ENCODE data around the gene ALKBH1. TPM values are rescaled to one million over a fixed set of nuclear protein-coding genes. Genes with fewer than 3 reads are reported as not detected.
"Not testable (repeated sequence)": the region's sequence is repeated elsewhere in the genome, so short reads cannot be mapped to it uniquely, and the experiment has no call there.

The ALKBH1 gene
- total RNA-seq, 1 donor from 2014 or later = 10.0 TPM

DNA sequence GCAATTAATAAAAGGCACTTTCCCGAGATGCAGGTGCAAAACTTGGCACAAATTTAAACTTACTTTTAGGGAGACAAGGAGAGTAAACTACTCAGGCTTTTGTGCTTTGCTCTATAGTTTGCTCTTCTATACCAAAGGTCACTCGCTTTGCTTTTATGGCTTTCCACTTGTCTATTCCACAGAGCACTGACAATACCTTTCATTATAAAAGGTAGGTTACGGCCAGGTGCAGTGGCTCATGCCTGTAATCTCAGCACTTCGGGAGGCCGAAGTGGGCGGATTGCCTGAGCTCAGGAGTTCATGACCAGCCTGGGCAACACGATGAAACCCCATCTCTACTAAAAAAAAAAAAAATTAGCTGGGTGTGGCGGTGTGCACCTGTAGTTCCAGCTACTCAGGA is 32.9 kb downstream of the ALKBH1 start:
- no peak for DNase-seq (ENCODE audit: low read depth)

DNA sequence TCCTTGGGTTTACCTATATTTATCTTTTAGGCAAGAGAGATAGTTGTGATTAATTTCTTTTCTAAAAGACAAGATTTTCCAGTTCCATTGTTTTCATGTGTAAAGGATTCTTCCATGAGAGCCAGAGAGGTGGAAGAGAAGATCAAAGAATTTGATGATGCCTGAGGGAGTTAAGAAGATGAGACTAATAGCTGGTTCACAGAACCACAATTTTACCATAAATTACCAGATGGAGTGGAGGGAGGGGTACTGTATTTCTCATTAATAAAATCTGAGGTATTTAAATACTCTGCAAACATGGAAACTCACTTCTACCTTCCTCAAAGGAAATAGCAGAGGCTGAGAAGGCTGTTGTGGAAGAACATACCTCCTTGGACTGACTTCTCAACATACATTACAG is 34.6 kb downstream of the ALKBH1 start:
- DNase-seq (ENCODE audit: low read depth) = no peak

DNA sequence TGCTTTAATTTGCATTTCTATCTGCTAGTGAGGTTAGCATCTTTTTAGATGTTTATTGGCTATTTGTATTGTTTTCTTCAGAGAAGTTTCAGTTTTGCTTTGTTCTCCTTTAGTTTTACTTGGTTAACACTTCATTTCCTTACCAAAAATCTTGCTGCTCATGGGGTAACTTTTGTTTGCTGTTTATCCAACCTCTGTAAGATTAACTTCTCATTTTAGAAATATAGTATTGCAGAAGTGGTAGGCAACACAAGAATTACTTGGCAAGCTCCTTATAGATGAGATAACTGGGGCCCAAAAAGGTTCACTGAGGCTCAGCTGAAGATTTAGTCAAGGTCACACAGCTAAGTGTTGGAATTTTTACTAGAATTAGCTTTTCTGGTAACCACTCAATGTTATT is 40.5 kb downstream of the ALKBH1 start:
- DNase-seq (ENCODE audit: low read depth) = no peak

DNA sequence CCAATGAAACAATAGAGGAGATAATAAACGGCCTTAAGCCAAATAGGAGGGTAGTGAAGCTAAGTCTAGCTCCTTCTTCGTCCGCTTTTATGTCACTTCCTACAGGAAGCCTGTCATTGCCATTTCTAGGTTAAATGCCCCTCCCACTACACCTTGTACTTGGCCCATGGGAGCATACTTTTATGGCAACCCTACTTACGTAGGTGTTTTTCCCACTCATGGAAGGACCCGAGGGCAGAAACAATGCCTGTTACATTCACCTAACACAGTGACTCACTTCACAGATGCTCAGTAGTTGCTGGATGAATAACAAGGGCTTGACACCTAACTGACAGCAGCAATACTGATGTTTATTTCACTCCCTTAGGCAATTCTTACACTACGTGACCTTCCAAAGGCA is 44.5 kb downstream of the ALKBH1 start:
- DNase-seq (ENCODE audit: low read depth) = peak; percentile 92

DNA sequence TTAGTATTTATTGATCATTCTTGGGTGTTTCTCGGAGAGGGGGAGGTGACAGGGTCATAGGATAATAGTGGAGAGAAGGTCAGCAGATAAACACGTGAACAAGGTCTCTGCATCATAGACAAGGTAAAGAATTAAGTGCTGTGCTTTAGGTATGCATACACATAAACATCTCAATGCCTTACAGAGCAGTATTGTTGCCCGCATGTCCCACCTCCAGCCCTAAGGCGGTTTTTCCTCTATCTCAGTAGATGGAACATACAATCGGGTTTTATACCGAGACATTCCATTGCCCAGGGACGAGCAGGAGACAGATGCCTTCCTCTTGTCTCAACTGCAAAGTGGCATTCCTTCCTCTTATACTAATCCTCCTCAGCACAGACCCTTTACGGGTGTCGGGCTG is 46.3 kb downstream of the ALKBH1 start:
- not testable (repeated sequence) for DNase-seq (ENCODE audit: low read depth)

DNA sequence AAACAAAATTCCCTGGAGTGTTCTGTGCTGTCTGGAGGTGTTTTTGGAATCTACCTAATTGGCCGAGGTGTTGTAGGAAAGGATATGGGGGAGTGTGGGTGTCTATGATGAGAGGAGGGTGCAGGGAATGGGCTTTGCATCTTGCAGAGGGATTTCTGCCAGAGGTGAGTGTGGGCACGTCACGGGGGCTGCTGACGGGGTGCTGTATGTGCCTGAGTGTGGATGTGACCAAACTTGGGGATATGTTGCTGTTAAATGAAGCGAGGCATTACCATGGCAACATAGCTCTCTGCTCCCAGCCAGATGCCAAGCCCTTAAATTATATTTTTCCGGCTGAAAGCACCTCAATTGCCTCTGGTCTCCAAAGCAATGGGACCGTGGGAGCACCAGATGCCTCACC is 47.1 kb downstream of the ALKBH1 start:
- peak; percentile 76 for DNase-seq (ENCODE audit: low read depth)

DNA sequence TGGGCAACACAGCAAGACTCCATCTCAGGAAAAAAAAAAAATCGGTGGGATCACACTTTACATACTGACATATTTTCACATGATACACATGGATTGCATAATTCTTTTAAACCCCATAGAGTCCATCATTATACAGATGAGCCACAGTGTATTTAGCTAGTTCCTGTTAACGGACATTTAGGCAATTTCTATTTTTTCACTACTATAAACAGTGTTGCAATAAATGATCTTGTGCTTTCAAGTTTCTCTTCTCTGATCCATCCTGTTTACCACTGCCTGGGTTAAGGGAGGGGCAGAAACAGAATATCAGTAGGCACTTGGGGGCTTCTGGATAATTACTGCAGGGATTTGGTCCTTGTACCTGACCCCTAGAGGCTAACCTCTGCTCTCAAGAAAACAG is 48.0 kb downstream of the ALKBH1 start:
- no peak for DNase-seq (ENCODE audit: low read depth)

DNA sequence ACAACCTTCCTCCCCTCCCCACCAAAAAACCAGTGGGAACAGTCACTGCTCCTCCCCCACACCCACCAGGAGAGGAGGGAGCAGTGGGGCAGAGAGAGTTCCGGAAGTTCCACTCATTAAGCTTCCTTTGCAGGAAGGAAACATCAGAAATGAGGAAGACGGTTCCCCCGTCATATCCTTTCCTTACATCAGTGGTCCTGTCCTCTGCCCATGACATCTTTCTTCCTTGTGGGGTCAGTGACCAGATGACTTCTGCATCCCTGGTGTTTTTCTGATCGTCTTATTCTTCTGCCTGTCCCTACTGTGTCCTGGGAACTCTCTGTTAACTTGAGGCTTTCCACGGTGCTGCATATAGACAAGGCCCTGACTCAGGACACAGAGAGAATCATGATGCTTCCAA is 50.5 kb downstream of the ALKBH1 start:
- no peak for DNase-seq (ENCODE audit: low read depth)

DNA sequence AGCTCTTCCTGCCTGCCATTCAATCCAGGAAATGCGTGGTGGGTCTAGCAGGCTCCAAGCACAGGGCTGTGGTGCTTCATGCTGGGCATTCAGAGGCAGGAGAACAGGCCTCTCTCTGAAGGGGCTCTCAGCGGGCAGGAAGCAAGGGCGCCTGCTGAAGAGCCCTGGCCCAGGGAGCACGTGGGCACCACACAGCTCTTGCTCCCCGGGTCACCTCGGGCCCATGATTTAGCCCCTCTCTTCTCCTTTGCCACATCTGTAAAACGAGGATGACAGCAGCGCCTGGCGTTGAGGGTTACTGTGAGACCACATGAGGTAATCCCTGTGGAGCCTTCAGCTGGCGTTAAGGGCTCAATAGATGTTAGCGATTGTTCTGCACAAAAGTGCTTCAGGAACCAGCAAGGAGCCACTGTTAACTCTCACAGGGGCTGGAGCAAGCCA is 53.8 kb downstream of the ALKBH1 start:
- DNase-seq (ENCODE audit: low read depth) = no peak

DNA sequence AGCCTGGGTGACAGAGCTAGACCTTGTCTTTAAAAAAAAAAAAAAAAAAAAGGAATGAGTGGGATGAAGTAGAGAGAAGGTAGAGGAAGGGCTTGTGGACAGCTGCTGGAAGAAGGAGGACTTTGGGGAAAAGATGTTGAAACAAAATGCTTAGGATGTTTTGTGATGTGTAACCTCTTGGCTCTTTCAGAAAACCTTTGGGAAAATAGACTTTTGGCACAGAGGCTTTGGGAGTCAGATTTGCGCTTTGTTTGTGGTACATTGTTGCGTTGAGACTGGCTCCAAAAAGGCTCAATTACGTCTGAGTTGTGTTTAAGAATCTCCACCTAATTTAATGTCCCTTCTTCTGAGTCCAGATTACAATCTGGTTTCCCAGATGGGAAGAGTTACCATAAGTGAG is 58.5 kb downstream of the ALKBH1 start:
- DNase-seq (ENCODE audit: low read depth) = no peak

DNA sequence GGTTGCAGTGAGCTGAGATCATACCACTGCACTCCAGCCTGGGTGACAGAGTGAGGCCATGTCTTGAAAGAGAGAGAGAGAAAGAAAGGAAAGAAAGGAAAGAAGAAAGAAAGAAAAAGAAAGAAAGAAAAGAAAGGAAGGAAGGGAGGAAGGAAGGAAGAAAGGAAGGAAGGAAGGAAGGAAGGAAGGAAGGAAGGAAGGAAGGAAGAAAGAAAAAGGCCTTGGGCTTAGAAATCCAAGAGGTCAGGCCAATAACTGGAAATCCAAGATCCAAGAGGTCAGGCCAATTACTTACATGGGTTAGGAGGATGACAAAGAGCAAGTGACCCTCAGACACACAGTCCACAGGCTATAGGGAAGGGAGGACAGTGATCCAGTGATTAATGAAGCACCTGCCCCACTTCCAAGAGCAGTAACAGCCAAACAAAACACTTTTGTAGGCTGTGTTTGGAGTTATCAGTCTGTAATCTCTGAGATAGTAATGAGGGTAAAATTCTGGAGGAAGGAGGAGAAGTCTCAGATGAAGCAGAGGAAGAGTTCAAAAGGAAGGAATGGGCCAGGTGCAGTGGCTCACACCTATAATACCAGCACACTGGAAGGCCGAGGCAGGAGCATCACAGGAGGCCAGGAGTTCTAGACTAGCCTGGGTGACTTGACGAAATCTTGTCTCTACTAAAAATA is 59.2 kb downstream of the ALKBH1 start:
- DNase-seq (ENCODE audit: low read depth) = no peak

DNA sequence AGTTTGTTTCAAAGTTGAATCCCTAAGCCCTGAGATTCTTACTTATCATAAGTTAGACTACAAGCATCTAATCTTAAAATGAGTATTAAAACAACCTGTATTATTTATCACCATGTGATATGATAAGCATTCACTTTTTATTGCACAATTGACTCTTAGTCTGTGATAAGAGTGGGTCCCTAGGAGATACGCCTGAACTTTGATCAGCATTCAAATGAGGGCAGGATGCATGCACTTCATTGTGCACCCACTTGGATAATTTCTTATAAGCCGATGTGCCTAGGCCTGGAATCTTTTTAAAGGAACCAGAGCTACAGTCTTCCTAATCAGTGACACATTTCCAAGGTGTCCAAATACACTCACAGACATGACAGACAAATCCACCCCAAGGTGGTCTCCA is 60.0 kb downstream of the ALKBH1 start:
- no peak for DNase-seq (ENCODE audit: low read depth)

DNA sequence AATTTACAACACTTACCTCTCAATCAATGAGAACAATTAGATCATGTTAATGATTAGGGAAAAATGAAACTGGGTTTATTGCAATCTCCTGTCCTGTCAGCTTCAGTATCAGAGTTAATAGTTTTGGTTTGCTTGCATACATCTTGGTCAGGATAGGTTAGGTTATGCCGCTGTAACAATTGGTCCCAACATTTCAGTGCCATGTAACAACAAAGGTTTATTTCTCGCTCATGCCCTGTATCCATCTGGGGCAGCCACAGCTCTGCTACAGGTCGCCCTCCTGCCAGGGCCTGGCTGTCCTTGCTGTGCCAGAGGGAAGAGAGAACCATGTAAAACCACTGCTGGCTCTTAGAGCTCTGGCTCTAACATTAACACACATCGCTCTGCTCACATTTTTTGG is 60.9 kb downstream of the ALKBH1 start:
- DNase-seq (ENCODE audit: low read depth) = no peak

DNA sequence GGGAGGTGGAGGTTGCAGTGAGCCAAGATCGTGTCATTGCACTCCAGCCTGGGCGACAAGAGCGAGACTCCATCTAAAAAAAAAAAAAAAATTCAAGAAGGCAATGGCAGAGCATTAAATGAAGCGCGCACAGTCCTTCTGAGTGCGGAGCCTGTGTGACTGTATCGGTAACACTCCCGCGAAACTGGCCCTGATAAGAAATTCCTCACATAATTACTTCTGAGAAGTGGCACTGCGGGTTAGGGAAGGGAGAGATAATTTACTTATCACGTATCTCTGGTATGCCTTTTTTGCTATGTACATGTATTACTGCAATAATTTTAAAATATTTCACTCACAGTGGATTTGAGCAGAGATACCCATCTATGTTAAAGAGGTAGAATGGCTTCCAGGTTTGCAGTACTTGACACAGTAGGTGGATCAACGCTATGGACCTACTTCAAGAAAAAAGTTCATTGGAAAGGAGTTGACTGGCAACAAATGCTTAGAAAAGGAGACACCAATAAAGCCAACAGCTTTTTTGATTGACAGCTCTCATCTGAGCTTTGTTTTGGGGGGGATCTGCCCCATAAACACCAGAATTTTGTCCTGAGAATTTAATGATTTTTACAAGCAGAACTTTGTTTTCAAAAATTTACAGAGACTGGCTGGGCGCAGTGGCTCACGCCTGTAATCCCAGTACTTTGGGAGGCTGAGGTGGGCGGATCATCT is 62.1 kb downstream of the ALKBH1 start:
- DNase-seq (ENCODE audit: low read depth) = no peak

DNA sequence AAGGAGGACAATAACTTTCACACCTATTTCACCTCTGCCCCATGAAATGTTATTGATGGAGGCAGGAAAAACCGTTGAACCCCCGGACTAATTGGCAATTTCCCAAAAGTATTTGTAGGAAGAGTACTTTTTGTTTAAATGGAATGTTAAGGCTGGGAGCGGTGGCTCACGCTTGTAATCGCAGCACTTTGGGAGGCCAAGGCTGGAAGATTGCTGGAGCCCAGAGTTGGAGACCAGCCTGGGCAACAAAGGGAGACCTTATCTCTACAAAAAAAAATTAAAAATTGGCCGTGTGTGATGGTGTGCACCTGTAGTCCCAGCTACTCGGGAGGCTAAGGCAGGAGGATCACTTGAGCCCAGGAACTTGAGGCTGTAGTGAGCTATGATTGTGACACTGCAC is 65.4 kb downstream of the ALKBH1 start:
- DNase-seq (ENCODE audit: low read depth) = no peak

DNA sequence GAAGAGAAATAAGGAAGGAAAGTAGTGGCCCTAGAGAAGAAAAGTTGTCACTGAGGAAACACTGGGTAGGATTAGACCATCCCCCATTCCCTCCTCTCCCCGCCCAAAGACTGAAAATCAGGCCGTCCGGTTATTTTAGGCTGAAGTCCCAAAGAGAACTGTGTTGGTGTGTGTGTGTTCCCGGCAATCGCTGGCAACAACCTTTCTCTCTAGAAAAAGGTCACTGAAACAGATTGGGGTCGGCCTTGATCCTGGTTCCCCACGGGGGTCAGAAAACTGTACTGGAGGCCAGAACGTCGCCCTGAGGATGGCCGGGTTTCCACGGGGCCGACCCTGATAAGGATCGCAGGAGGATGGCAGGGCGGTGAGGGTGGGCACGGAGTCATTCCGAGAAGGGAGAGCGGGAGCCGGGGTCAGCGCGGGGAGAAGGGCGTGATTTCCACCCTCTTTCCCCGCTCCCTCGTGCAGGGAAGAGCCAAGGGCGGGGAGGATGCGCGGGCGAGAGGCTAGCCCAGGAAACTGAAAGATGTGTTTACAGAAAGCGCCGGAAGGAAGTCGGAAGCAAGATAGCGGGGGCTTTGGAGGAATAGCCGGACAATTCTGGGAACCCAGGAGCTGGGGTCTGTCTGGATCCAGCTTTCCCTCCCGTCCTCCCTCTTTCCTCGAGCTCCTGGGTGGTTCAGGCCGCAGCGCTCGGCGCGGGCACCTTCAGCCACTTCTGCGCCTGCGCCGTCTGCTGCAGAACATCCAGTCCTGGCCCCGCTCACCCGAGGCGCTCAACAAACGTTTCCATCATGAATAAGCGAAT is 66.1 kb downstream of the ALKBH1 start:
- DNase-seq (ENCODE audit: low read depth) = peak; percentile 29

DNA sequence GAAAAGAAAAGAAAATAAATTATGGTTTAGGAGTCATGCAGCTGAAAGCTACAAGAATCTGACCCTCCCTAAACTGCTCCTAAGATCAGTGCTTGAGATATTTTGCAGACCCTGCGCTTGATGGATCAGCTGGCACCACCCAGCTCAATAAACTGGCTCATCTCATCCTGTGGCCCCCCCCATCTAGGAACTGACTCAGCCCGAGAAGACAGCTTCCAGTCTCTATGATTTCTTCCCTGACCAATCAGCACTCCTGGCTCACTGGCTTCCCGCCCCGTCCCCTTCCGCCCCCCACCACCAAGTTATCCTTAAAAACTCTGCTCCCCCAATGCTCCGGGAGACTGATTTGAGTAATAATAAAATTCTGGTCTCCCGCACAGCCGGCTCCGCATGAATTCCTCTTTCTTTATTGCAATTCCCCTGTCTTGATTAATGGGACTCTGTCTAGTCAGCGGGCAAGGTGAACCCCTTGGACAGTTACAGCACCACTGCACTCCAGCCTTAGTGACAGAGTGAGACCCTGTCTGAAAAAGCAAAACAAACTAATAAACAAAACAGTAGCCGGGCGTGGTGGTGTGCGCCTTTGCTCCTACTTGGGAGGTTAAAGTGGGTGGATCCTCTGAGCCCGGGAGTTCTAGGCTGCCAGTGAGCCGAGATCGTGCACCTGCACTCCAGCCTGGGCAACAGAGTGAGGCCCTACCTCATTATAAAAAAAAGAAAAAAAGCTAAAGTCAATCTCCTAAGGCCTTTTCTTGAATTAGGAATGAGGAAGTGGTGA is 66.9 kb downstream of the ALKBH1 start:
- peak; percentile 23 for DNase-seq (ENCODE audit: low read depth)

DNA sequence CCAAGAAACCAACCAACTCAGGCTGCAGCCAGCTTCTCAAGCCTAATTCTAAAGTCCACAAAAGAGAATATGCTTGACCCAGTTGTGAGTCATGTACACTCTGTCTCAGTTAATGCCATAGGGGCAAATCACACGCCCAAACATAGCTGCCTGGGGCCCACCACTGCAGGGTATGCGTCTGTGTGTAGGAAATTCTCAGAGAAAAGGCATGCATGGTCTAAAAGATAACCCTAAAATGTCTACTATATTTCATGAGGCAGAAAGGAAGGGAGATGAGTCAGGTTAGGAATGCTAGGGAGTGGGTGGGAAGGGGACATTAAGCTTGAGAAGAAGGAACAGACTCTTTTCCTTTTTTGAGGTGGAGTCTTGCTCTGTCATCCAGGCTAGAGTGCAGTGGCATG is 69.1 kb downstream of the ALKBH1 start:
- DNase-seq (ENCODE audit: low read depth) = peak; percentile 68

DNA sequence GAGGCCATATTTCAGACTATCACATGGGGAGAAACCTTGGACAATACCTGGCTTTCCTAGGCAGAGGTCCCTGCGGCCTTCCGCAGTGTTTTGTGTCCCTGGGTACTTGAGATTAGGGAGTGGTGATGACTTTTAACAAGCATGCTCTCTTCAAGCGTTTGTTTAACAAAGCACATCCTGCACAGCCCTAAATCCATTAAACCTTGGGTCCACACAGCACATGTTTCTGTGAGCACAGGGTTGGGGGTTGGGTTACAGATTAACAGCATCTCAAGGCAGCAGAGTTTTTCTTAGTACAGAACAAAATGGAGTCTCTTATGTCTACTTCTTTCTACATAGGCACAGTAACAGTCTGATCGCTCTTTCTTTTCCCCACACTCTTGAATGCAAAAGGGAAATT is 72.0 kb downstream of the ALKBH1 start:
- DNase-seq (ENCODE audit: low read depth) = not testable (repeated sequence)

DNA sequence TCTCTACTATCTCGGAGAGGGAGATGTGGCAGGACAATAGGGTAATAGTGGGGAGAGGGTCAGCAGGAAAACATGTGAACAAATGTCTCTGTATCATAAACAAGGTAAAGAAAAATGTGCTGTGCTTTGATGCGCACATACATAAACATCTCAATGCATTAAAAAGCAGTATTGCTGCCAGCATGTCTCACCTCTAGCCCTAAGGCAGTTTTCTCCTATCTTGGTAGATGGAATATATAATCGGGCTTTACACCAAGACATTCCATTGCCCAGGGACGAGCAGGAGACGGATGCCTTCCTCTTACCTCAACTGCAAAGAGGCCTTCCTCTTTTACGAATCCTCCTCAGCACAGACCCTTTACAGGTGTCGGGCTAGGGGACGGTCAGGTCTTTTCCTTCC is 72.4 kb downstream of the ALKBH1 start:
- DNase-seq (ENCODE audit: low read depth) = not testable (repeated sequence)

DNA sequence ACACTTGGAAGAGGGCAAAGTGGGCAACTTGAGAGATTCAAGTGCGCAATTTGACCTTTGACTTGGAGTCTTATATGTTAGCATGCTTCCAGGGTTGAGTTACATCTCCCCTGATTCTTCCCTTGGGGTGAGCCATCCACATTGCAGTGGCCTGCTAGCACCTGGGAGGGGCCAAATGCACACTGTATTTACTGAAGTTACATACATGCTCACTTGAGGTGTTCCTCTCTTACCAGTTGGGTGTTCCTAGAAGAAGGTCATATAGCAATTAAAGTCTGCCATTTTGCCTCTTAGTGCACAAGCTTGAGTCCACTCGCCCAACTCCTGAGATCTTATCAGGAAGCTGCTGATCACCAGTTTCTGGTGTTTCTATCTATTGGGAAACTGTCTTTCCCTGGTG is 77.7 kb downstream of the ALKBH1 start:
- no peak for DNase-seq (ENCODE audit: low read depth)

DNA sequence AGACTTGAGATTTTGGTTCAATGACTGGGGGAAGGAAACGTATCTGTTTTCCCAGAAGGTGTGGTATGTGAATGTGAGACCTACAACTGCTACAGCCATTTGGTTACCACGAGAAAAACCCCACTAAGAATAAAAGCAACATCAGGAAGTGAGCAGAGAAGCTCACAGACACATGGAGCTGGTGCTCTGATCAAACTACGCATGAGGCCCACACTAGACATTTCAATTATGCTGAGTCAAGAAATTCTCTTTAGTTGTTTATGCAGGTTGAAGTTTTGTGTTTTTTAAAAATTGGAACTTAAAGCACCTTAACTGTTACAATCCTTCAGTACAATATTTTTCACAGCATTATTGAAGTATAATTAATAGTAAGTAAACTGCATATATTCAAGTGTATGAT is 82.5 kb downstream of the ALKBH1 start:
- no peak for DNase-seq (ENCODE audit: low read depth)

Data from renal cortical epithelial cell (primary cell).